Daoy (cell line): ENCODE data around the gene COL27A1. TPM values are rescaled to one million over a fixed set of nuclear protein-coding genes. Genes with fewer than 3 reads are reported as not detected.

Experiments used
- DNase-seq: peaks from one replicate; pipeline ENCODE4 v3.0.0-alpha.2; 2015; ENCODE audit warnings: low read depth
- total RNA-seq: library from RNA; depleted of rRNA; stranded (reverse); fragments of >200 nt; shearing (Covaris generic); gene quantifications from 2 replicates; pipeline ENCODE4 v1.2.3, GENCODE V29; 2014

COL27A1 gene
- total RNA-seq, 1 experiment from 2014 or later, result 7.8 TPM

DNA sequence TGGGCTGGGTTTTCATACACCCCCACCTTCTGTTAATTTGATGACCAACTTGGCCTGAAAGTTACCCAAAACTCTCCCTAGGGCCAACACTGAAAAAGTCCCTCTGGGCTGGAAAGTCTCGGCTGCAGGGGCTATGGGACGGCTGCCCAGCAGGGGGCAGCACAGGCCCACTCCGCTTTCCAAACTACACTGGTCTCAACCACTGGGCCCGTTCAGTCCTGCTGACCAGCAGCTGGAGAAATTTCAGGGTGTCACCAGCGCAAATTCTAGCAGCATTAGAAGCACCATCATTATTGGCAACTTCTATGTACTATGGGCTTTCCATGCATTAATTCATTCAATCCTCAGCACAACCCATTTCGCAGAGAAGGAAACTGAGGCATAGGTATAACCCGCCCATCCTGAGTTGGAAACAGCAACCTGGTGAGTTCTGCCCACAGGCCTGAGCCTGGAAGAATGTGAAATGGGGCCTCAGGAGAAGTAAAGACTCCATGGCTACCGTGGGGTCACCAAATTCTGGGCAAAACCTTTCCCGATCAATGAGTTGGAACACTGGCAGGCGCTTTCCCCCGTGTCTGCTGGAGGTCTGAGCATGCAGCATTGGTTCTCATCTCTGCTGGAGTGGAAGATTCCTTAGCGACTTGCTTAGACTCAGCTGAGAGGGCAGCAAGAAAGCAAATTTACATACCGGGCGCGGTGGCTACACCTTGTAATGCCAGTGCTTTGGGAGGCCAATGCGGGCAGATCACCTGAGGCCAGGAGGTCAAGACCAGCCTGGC is 184.0 kb downstream of the COL27A1 start:
- DNase-seq, result peak; percentile 71

DNA sequence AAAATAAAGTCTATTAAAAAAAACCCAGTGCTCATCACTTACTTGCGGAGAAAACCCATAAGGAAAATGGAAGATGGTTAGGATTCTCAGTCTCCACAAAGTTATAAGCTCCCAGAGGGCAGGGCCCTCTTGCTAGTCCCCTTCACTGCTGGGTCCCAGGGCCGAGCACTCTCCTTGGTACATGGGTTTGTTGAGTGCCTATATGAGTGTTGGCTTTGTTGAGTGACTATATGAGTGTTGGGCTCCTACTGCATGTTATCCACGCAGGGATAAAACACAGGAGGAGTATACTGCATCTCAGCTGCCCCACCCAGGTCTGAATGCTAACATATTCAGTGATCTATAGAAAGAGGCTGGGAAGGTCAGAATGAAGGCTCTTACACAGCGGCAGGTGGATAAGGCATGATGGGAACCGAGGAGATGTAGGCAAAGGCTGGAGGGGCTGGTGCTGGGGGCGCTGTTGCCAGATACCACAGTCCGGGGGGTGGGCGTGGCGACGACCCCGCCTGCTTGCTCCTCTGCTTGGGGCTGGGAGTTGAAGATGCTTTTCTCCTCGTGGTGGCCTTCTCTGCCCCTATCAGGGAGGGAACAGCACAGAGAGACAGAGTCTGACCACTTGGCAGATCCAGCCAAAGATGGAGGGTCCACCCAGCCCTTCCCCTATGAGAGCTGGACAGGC is 186.0 kb downstream of the COL27A1 start:
- DNase-seq, result no peak

- DNase-seq, result no peak
Observed at GRCh38 chr9:114341991-114342390, 186.7 kb downstream of the COL27A1 start.

GRCh38 chr9:114342755-114343440 is 187.6 kb downstream of the COL27A1 start:
- no peak for DNase-seq

- DNase-seq, result no peak
Observed at GRCh38 chr9:114343471-114344187, 188.3 kb downstream of the COL27A1 start.

DNA sequence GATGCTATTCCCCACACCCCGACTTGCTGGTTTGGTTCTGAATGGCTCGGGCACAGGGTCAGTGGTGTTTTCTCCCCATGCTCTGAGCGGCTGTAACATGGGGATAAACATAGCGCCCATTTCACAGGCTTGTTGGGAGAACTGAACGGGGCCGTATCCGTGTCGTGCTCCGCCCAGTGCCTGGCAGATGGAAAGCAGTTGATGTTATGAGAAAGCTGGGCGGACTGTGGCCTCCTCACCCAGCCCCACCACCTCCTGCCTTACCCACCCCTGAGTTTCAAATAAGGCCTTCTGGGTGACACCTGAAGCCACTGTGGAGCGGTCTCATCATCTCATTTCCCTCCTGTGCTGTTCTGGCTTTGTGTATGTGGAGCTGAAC is 188.8 kb downstream of the COL27A1 start:
- no peak for DNase-seq

DNA sequence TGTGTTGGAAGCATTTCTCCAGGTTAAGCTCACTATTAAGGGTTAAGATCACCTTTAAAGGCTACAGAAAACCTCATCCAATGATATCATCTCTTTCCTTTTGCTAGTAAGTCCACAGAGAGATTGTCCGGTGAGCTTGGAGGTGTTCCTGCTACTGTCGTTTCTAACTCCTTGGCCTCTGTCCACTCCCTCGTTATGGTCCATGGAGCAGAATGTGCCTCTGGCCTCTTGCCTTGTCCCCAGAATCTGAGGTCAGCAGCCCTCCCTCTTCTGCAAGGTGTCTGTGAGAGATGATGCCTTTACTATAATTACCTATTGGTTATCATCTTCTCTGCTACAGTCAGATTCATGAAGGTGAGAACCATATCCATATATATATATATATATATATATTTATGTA is 189.4 kb downstream of the COL27A1 start:
- DNase-seq, result no peak

- DNase-seq, result no peak
Observed at GRCh38 chr9:114345493-114346065, 190.2 kb downstream of the COL27A1 start.

DNA sequence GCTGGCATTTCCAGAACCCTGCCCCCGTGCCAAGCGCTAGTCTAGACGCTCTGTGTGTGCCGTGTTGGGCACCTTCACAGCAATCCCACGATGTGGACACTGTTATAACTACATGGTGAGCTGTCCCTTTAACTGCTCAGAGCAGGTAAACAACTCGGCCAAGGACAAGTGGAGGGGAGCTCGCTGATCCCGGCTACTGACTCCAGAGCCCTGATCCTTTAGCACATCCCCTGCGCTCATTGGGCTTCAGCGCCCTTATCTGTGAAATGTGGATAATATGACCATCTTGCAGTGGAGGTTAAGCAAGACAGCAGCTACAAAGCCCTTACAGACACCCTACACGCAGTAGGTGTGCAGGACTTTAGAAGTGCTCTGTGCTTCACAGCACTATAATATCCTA is 190.8 kb downstream of the COL27A1 start:
- no peak for DNase-seq

DNA sequence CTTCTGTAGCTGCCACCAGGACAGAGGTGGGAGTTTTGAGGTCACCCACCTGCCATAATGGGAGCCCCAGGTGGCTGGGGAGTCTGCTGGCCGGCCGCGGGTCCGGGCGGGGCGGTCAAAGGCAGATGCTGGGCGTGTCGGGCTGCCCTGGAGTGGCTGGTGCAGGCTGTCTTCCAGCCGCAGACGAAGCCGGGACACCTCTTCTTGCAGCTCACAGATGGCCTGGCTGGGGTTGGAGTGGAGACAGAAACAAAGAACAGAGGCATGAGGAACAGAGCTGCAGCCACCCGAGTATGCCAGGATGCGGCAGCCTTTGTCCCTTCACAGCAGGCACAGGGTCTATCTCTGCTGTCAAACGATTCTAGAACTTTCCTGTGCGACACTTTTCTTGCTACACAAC is 192.3 kb downstream of the COL27A1 start:
- DNase-seq, result no peak

DNA sequence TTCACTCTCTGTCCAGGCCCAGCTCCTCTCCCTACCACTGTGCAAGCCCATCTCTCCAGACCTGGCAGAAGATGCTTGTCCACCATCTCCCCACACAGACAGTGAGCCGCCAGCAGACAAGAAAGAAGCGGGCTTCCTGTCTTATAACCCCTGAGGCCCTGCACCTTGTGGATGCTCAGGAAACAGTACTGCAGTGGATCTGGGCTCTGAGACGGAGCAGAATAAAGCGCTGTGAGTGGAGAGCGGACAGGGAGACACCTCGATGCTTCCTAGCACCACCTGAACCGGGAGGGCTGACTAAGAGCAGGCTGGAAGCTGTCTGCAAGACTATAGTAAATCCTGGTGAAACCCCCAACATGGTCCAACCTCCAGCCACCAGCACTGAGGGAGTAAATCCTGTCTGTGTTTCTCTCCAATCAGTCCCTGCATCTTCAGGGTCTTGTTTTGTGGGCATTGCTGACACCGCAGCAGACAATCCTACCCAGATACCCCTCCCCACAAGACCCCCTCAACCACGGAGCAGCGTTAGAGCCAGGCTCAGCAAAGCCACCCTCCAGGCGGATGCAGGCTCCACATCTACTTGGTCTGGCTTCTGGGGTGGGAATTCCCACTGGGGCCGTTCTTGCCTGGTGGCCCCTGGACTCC is 193.0 kb downstream of the COL27A1 start:
- no peak for DNase-seq

- peak; percentile 99 for DNase-seq
Observed at GRCh38 chr9:114348906-114349482, 193.7 kb downstream of the COL27A1 start.

- no peak for DNase-seq
Observed at GRCh38 chr9:114349713-114350480, 194.6 kb downstream of the COL27A1 start.

GRCh38 chr9:114350636-114351401 is 195.5 kb downstream of the COL27A1 start:
- no peak for DNase-seq

- DNase-seq, result no peak
Observed at GRCh38 chr9:114351932-114352331, 196.6 kb downstream of the COL27A1 start.

GRCh38 chr9:114355821-114356220 is 200.5 kb downstream of the COL27A1 start:
- DNase-seq, result no peak

- DNase-seq, result no peak
Observed at GRCh38 chr9:114356792-114357191, 201.5 kb downstream of the COL27A1 start.

- no peak for DNase-seq
Observed at GRCh38 chr9:114357360-114357759, 202.0 kb downstream of the COL27A1 start.

- DNase-seq, result no peak
Observed at GRCh38 chr9:114357911-114358328, 202.6 kb downstream of the COL27A1 start.
